ENCODE measurements around the gene HNRNPDL.
"Not testable (repeated sequence)": the region's sequence is repeated elsewhere in the genome, so short reads cannot be mapped to it uniquely, and the experiment has no call there.

Gene HNRNPDL

DNA sequence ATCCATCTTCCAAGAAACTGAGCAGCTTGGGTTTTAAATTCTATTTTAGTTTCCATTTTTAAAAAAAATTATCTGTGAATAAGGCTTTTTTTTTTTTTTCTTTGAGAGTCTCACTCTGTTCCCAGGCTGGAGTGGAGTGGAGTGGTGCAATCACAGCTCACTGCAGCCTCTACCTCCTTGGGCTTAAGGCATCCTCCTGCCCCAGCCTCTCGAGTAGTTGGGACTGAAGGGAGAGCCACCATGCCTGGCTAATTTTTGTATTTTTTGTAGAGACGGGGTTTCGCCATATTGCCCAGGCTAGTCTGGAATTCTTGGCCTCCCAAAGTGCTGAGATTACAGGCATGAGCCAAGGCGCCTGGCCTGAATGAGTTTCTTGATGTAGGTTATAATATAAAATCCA lies 1.6 kb upstream of the HNRNPDL start:
- DNase-seq, result no peak

- DNase-seq, result peak; percentile 33
Measured at GRCh38 chr4:82430964-82431745, 893 bp upstream of the HNRNPDL start.

DNA sequence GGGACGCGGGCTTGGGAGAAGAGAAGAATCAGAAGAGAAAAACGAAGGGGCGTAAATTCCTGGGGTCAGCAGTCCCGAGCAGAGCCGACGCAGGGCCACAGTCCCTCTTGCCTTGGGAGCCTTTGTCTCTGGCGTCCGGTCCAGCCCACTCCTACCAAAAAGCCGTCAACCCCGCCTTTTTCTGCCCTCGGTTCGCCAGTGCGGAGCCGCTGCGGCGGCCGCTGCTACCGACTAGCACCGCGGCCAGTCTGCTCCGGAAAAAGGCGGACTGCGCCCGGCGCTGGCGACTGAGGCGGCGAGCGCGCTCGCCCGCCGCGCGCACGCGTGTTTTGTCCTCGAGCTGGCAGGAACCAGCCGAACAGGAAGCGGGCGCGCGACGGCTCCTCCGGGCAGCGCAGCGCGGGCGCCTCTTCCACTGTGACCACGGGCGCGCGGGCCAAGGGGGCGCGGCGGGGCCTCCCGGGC lies 502 bp downstream of the HNRNPDL start:
- DNase-seq, result peak; percentile 79

DNA sequence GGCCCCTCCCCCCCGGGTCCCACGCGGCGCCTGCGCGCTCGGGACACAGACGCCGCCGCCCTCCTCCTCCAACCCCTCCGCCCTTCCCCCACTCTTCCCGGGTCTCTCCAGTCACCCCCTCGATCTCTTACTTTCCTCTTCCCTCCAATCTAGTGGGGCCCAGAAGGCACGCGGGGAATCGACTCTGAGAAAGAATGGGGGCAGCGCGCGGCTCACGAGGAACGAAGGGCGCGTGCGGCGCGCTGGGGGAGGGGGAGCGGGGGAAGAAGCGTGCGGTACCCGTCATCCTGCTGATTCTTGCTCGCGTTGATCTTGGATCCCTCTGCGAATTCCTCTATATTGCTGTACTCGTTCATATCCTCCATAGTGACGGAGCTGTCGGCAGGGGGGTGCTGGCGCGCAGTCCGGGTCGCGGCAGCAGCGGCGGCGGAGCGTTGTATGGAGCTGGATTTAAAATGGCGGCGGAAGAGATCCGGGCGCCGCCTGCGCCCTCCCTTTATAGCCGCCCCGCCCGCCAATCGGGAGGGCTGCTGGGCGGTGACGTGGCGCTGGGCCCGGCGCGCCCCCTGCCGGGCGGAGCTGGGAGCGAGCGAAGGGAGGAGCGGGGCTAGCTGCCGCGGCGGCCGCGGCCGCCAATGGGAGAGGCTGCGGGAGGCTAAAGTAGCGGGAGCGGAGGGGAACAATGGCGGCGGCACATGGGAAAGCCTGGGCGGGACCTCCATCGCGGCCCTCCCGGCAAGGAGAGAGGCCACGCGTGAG lies 1.1 kb downstream of the HNRNPDL start:
- peak; percentile 92 for DNase-seq

DNA sequence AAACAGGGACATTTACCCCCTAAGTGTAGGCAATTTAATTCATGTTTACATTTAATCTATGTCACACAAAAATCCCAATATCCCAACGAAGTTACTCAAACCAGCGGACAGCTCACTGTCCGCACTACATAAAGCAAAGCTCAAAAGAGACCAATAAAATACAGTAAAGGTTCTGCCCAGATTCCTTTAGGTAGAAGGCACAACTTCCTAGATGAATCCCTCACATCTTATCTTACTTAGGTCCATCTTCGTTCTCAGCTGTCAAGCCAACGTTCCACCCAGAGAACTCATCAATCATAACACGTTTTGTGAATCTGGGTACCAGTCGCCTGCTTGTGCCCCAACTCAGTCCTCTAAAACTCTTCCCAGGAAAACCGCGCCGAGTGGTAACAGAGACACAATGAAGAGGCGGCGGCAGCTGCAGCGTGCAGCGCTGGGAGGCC lies 1.7 kb downstream of the HNRNPDL start:
- DNase-seq, result no peak

GRCh38 chr4:82425478-82425877 lies 4.8 kb downstream of the HNRNPDL start:
- no peak for DNase-seq

- DNase-seq, result no peak
Measured at GRCh38 chr4:82423245-82424054, 6.8 kb downstream of the HNRNPDL start.

GRCh38 chr4:82422616-82423015 lies 7.6 kb downstream of the HNRNPDL start:
- DNase-seq, result no peak

- no peak for DNase-seq
Measured at GRCh38 chr4:82421796-82422560, 8.3 kb downstream of the HNRNPDL start.

DNA sequence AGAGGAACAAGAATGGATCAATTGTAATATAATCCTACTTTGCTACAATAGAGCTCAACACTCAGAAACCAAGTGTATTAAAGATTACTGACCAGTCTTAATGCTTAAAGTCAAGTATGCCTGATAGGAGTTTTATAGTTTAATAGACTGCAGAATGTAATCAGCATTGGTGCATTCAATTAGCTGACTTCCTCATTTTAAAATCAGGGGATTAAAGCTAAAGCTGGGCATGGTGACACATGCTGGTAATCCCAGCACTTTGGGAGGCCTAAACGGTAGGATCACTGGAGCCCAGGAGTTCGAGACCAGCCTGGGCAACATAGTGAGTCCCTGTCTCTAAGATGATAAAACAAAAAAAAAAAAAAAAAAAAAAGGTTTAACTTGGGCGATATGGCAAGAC lies 10.8 kb downstream of the HNRNPDL start:
- no peak for DNase-seq

- DNase-seq, result no peak
Measured at GRCh38 chr4:82415922-82416365, 14.3 kb downstream of the HNRNPDL start.

DNA sequence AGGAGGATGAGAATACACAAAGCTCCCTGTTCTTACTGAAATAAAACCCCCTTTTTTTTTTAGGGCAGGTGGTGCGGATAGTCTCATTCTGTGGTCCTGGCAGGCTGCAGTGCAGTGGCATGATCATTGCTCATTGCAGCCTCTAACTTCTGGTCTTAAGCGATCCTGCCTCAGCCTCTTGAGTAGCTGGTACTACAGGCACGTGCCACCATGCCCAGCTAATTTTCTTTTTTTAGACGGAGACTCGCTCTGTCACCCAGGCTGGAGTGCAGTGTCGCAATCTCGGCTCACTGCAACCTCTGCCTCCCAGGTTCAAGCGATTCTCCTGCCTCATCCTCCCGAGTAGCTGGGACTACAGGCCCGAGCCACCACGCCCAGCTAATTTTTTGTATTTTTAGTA lies 15.2 kb downstream of the HNRNPDL start:
- DNase-seq, result not testable (repeated sequence)

GRCh38 chr4:82403725-82404124 lies 26.5 kb downstream of the HNRNPDL start:
- DNase-seq, result no peak

DNA sequence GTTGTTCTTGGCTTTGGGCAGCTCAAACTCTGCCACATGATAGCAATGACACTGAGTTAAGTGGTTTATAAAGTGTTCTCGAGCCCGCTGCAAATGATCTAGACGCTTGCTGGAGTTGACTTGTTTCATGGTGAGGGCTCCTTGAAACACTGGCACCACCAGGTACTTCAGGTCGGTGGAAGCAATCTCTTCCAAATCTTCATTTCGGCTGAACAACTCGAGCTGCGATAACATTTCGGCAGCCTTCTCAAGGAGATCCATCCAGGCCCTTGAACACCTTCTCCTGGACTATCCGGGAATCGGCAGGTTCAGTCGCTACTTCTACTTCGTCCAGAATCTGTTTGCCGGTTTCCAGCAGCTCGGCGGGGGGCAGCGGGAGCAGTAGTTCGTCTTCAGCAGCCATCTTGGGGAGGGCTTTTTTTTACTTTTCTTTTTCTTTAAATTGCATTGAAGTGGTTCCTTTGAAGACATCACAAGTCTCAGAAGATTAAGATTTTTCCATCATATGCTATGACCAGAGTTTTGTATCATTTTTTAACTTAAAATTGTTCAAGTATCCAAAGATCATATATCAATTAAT lies 28.0 kb downstream of the HNRNPDL start:
- no peak for DNase-seq

DNA sequence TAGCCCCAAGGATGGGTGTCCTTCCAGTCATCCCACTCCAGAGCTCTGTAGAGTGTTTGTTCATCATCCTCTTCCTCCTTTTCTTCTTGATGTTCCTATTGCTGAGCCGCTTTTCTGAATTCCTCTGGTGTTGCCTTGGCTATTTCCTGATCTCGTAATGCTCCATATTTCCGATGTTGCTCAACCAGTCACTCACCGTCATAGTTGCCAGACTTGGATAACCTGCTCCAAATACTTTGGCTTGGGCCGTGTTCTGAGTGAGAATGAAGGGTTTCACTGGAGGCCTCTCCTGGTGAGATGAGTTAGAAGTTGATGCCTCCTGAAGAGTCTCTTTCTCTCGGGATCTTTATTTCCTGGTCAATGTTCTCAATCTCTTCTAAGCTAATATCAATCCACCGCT lies 28.7 kb downstream of the HNRNPDL start:
- DNase-seq, result no peak

- DNase-seq, result no peak
Measured at GRCh38 chr4:82398263-82398662, 32.0 kb downstream of the HNRNPDL start.

GRCh38 chr4:82397527-82397926 lies 32.7 kb downstream of the HNRNPDL start:
- no peak for DNase-seq

DNA sequence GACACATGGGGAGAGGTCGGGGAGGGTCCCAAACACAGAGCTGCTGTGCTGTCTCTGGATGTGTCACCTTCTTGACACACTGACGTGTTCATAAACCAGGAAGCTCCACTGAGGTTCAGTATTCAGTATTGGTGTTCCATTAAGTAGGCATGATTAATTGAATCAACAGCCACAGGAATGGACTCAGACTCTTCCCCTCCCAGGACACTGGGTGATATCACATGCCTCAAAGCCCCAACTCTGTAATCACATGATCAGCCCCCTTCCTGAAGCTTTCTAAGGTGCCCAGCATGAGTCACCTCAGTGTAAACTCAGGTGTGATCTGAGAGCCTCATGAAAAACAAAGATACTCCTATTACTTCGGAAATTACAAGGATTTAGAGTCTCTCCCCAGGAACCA lies 35.4 kb downstream of the HNRNPDL start:
- DNase-seq, result no peak

DNA sequence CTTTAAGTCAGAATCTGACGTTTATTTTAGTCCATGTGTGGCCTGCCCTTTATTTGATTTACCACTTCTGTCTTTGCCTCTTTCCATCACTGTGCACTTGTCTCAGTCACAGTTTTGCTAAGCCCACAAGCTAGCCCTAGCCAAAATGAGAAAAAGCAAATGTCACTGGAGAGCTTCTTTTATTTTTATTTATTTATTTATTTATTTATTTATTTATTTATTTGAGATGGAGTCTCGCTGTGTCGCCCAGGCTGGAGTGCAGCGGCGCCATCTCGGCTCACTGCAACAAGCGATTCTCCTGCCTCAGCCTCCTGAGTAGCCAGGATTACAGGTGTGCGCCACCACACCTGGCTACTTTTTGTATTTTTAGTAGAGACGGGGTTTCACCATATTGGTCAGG lies 40.2 kb downstream of the HNRNPDL start:
- not testable (repeated sequence) for DNase-seq

DNA sequence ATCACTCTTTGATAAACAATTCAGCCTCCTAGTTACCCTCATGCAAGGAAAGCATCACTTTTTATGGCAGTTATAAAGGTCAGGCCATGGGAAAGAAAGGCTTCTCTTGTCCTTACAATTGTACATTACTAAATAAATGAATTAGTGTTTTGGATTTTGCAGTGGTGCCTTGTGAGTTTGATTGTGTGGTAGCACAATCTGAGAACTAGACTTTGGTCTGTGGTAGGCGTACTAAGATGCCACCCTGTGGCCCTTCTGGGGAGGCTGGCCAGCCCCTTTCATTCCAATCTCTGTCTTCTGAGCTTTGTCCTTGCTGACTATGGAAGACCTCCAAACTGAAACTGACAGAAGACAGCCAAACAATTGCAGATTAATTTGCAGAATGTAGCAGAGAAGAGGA lies 41.9 kb downstream of the HNRNPDL start:
- DNase-seq, result no peak

DNA sequence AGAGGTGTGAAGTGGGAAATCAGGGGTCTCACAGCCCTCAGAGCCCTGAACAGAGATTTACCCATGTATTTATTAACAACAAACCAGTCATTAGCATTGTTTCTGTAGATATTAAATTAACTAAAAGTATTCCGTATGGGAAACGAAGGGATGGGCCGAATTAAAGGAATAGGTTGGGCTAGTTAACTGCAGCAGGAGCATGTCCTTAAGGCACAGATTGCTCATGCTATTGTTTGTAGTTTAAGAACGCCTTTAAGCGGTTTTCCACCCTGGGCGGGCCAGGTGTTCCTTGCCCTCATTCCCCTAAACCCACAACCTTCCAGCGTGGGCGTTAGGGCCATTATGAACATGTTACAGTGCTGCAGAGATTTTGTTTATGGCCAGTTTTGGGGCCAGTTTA lies 44.0 kb downstream of the HNRNPDL start:
- not testable (repeated sequence) for DNase-seq

GRCh38 chr4:82382751-82383150 lies 47.5 kb downstream of the HNRNPDL start:
- no peak for DNase-seq
